Superior temporal gyrus (tissue), 1 donor: ENCODE data around the gene USP50.
"Not testable (repeated sequence)": the region's sequence is repeated elsewhere in the genome, so short reads cannot be mapped to it uniquely, and the experiment has no call there.

Source experiments
- DNase-seq: peaks from one replicate; pipeline ENCODE4 v3.0.0-alpha.2; 2016; ENCODE audit errors: extremely low spot score

USP50 gene

GRCh38 chr15:50546566-50546965 is at the start of gene USP50:
Gene USP50 (minus strand): TSS chr15:50546666. CDS start chr15:50546525, 141 bp downstream.
- no peak for DNase-seq

DNA sequence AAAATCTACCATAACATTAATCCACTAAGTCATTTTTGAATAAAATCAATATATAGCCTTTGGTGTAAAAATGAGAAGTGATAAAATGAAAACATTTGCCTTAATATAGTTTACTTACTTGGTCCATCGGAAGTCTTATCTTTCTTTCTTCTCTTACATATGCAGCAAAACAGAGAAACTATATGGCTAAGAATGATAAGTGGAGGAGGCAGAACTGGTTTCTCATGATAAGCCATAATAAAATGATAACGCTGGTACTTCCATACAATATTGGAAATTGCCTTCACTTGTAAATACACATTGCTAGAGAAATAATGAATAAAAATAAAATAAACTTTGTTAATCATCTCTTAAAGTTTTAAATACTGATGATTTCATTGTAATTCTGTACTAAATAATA is 47.8 kb upstream of the USP50 start:
- DNase-seq: no peak

GRCh38 chr15:50593761-50594160 is 47.3 kb upstream of the USP50 start:
- DNase-seq: no peak

DNA sequence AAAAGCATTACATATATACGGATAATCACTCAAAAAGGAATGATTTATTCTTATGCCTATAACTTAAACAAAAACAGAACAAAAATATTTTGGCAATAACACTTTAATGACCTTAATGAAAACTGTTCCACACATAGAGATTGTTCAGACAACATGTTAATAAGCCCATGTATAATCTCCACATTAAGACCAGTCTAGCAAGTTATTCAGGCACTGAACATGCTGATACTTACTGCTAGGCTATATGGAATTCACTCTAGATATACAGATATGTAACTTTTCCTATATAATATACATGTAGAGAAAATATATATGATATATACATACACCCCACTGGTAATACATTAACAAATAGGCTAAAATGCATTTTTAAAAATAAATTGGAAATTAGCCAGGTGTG is 43.8 kb upstream of the USP50 start:
- no peak for DNase-seq

DNA sequence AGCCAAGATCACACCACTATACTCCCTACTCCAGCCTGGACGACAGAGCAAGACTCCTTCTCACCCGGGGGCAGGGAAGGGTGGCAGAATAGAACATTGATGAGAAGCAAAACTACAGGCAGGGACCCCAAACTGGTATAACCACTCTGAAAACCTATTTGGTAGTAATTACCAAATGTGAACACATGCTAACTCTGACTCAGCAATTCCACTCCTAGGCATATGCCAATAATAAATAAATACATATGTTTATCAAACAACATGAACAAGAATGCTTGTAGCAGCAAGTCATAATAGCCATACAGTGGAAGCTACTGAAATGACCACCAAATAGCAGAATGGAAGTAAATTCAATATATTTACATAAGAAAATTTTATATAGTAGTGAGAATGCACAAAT is 31.0 kb upstream of the USP50 start:
- DNase-seq: no peak

DNA sequence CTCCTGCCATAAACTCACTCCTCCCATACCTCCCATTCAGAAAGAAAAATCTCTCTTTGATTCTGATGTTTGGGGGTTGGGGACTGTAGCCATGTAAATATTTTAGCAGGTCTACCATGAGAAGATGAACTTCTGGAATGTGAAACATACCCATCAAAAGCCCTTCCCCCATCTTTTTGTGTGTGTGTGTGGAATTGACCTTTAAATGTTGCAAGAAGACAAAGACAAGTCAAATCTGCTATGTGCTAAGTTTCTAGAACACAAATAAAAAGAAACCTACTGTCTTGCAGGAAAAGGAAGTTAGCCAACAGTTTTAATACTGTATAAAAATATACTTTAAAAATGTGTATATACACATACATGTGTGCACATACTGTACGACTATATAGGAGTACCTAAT is 29.7 kb upstream of the USP50 start:
- DNase-seq: no peak

- not testable (repeated sequence) for DNase-seq
These were observed 27.4 kb upstream of the USP50 start for GRCh38 chr15:50573842-50574241.

DNA sequence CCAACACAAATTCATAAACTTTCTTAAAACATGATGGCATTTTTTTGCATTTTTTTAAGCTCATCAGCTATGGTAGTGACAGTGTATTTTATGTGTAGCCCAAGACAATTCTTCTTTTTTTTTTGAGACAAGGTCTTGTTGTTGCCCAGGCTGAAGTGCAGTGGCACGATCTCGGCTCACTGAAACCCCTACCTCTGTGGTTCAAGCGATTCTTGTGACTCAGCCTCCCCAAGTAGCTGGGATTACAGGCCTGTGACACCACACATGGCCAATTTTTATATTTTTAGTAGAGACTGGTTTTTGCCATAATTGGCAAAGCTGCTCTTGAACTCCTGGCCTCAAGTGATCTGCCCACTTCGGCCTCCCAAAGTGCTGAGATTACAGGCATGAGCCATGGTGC is 17.3 kb upstream of the USP50 start:
- no peak for DNase-seq

- DNase-seq: no peak
These were observed 16.5 kb upstream of the USP50 start for GRCh38 chr15:50562735-50563640.

GRCh38 chr15:50558012-50558411 is 11.5 kb upstream of the USP50 start:
- DNase-seq: no peak

GRCh38 chr15:50556642-50557371 is 10.3 kb upstream of the USP50 start:
- no peak for DNase-seq

DNA sequence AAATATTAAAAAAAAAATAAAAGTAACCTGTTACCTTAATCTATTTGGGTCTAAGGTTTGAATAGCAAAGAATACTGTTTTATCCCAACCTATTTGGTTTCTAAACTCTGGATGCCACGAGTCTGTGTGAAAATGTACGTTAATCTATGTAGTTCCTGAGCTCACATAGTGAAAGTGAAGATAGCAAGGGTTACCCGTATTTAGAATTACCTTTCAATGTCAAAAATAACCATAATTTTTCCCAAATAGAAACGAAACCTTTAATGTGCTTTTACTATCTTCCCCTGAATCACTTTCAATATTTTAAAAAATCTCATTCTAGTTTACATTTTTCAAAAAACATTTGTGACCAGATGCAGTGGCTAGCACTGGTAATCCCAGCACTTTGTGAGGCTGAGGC is 5.8 kb upstream of the USP50 start:
- no peak for DNase-seq

- no peak for DNase-seq
These were observed 2.9 kb upstream of the USP50 start for GRCh38 chr15:50549326-50549725.

DNA sequence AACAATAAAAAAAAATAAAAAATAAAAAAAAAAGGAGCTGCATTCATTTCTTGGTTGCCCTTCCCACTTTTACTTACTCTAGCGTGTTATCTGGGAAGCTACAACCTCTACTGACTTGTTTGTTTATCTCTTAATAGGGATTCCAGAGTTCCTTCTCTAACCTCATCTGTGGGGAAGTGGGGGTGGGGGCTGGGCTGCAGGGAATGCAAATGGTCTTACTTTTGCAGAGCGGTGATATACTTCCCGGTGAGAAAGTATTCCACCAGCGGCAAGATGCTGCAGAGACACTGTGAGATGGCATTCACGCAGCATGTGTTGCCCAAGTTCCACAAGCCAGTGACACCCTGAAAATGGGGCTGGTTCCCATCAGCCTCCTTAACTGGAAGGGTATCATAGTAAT is 2.1 kb downstream of the USP50 start:
- no peak for DNase-seq

DNA sequence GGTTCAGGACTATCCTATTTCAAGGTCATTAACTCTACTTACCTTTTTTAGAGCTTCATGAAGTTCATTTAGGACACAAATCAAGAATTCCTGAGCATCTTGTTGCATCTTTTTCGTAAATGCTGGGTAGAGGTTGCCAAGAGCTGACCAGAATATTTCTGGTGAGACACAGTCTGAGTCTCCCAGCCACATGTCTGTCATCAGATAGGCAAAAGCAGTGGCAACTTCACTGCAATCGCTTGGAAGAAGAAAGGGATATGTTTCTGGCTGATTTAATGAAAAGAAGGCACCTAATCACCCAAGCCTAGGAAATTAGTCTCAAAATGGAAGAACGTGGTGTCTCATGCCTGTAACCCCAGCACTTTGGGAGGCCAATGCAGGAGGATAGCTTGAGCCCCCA is 2.9 kb downstream of the USP50 start:
- DNase-seq: no peak

DNA sequence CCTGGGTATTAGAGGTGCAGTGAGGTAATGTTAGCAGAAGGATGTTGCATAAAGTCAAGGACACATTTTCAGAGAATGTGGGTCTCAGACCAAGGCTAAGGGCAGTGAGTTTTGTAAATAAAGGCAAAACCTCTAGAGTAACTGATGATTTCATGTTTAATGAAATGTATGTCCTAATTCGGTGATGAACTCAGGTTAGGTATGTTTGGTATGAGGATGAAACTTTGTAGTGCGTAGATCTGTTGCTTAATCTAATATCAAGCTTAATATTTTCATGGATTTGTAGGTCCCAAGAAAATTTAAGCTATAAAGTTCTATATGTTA is 3.6 kb downstream of the USP50 start:
- no peak for DNase-seq

- no peak for DNase-seq
These were observed 14.7 kb downstream of the USP50 start for GRCh38 chr15:50531766-50532165.

DNA sequence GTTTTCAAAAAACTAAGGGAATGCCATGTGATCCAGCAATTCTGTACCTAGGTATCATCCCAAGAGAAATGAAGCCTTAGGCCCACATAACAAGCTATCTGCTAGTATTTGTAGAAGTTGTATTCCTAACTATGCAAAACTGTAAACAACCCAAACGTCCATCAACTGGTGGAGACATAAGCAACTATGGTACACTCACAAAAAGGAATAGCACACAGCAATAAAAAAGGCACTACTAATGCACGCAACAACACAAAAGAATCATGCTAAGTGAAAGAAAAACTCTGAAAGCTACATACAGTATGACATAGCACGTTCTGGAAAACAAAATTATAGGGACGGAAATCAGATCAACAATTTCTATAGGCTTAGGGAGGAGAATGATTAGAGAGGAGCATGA is 15.3 kb downstream of the USP50 start:
- DNase-seq: no peak

DNA sequence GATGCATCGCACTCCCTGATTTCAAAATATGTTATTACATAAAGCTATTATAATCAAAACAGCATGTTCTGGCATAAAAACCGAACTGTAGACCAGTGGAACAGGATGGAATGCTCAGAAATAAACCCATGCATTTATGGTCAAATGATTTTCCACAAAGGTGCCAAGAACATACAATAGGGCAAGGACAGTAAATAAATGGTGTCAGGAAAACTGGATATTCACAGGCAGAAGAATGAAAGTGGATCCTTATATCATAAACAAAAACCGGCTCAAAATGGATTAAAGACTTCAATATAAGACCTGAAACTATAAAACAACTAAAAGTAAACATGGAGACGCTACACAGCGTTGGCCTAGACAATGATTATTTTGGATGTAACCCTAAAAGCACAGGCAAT is 22.6 kb downstream of the USP50 start:
- no peak for DNase-seq

DNA sequence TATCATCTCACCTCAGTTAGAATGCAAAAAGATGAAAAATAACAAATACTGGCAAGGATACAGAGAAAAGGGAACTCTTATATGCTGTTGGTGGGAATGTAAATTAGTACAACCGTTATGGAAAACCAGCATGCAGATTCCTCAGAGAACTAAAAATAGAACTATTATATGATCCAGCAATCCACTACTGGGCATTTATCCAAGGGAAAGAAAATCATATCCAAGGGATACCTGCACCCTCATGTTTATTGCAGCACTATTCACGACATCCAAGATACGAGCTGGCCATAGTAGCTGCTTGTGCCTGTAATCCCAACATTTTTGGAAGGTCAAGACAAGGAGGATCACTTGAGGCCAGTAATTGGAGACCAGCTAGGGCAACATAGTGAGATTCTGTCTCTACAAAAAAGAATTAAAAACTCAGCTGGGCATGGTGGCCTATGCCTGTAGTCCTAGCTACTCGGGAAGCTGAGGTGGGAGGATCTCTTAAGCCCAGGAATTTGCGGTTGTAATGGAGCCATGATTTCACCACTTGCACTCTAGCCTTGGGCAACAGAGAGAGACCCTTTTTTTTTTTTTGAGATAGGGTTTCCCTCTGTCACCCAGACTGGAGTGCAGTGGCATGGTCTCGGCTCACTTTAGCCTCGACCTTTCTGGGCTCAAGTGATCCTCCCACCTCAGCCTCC is 26.6 kb downstream of the USP50 start:
- DNase-seq: no peak

- no peak for DNase-seq
These were observed 33.5 kb downstream of the USP50 start for GRCh38 chr15:50513001-50513400.

GRCh38 chr15:50506121-50506520 is 40.3 kb downstream of the USP50 start:
- DNase-seq: no peak

DNA sequence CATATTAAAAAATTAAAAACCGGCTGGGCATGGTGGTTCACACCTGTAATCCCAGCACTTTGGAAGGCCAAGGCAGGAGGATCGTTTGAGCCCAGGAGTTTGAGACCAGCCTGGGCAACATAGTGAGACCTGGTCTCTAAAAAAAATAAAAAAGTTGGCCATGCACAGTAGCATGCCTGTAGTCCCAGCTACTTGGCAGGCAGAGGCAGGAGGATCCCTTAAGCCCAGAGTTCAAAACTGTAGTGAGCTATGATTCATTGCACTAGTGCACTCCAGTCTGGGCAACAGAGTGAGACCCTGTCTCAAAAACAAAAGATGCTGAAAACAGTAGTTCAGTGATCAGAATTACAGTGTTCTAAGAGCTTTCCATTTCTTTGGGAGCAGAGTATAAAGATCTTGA is 40.8 kb downstream of the USP50 start:
- DNase-seq: not testable (repeated sequence)
